Right lung (tissue), 5 donors: ENCODE measurements around the gene ORMDL2. TPM values are rescaled to one million over a fixed set of nuclear protein-coding genes. Genes with fewer than 3 reads are reported as not detected.
"Not testable (repeated sequence)": the region's sequence is repeated elsewhere in the genome, so short reads cannot be mapped to it uniquely, and the experiment has no call there.

Experiments used
- DNase-seq, 2 donors: peaks; one replicate each; pipeline ENCODE4 v3.0.0-alpha.2; 2013
- polyA plus RNA-seq, 5 donors: library from polyadenylated mRNA; unstranded; fragments of 120-200 nt; gene quantifications; one replicate each; pipeline versions ENCODE4 v1.2.1 to v1.2.3, GENCODE V29; 2013; ENCODE audit warnings: inconsistent platforms in 1 of 5, low replicate concordance in 1 of 5; ENCODE audit not compliant: insufficient read length in 5 of 5, insufficient read depth in 1 of 5

ORMDL2 gene
- polyA plus RNA-seq, 5 donors: 20.3 to 26.3 (median 24.4) TPM

GRCh38 chr12:55850401-55850800 lies 32.6 kb downstream of the ORMDL2 start:
- no peak for DNase-seq

GRCh38 chr12:55850893-55851292 lies 33.1 kb downstream of the ORMDL2 start:
- DNase-seq: no peak

DNA sequence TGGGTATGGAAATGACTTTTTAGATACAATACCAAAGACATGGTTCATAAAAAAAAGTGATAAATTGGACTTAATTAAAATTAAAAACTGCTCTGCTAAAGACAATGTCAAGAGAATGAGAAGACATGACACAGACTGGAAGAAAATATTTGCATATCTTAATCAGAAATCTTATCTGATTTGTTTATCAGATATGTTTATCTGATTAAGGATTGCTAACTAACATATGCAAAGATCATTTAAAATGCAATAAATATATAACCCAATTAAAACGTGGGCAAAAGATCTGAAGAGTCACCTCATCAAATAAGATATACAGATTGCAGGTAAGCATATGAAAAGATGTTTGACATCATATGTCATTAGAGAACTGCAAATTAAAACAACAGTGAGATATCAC lies 34.9 kb downstream of the ORMDL2 start:
- DNase-seq: no peak

DNA sequence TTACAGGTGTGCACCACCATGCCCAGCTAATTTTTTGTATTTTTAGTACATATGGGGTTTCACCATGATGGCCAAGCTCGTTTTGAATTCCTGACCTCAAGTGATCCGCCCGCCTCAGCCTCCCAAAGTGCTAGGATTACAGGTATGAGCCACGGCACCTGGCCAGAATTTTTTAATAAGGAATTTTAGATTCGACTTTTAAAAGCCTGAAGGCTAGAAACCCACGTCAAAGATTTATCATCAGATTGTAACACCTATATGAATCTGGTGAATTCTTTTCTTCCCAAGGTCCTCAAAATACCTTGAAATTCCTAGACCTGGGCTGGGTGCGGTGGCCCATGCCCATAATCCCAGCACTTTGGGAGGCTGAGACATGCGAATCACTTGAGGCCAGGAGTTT lies 43.6 kb downstream of the ORMDL2 start:
- no peak for DNase-seq

GRCh38 chr12:55861871-55862270 lies 44.0 kb downstream of the ORMDL2 start:
- DNase-seq: no peak

GRCh38 chr12:55862286-55862685 lies 44.4 kb downstream of the ORMDL2 start:
- no peak for DNase-seq

DNA sequence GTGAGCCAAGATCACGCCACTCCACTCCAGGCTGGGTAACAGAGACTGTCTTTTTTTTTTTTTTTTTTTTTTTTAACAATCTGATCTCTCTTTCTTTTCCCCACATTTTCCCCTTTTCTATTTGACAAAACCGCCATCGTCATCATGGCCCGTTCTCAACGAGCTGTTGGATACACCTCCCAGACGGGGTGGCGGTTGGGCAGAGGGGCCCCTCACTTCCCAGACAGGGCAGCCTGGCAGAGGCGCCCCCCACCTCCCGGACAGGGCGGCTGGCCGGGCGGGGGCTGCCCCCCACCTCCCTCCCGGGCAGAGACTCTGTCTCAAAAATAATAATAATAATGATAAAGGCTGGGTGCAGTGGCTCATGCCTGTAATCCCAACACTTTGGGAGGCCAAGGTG lies 45.1 kb downstream of the ORMDL2 start:
- DNase-seq: not testable (repeated sequence)

DNA sequence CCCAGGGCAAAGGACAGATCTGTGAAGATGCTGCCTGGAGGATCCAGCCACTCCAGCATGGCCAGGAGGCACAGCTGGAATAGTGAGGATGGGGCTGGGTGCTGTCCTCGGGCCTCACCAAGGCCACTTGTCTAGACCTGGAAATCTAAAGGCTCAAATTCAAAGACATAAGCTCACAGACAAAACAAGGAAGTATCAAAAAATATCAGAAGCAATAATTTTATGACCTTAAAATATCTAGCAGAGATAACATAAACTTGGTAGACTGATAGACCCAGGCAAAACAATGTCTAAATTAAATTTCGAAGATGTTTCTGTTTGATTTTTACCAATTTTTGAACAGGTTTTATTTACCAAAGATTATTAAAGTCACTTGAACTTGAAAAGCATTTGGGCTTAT lies 47.5 kb downstream of the ORMDL2 start:
- DNase-seq: no peak

DNA sequence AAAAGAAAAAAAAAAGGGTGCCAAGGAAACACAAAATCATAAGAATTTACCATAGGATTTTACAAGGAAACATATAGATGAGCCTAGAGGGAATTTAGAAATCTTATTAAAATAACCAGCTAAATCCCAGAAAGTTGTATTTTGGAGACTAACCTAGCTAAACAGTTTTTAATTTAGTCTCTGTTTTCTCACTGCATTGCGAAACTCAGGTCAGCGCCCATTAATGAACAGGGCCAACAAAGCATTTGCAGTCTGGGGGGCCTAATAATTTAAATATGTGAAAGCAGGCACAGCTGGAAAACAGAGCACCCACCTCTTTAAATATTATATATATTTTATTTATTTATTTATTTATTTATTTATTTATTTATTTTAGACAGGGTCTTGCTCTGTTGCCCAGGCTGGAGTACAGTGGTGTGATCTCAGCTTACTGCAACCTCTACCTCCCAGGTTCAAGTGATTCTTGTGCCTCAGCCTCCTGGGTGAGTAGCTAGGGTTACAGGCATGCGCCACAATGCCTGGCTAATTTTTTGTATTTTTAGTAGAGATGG lies 48.7 kb downstream of the ORMDL2 start:
- not testable (repeated sequence) for DNase-seq

Other genes starting within 250 kb of the ORMDL2 start
- gene OR2AP1, start 245.6 kb upstream of the ORMDL2 start, polyA plus RNA-seq: not detected
- not detected for gene OR10P1, start 181.1 kb upstream of the ORMDL2 start, polyA plus RNA-seq
- 10 to 100 TPM; 11.4 to 33.9 (median 27.2) TPM for gene ITGA7, start 110.1 kb upstream of the ORMDL2 start, polyA plus RNA-seq
- 10 to 100 TPM; 73.1 to 89.0 (median 80.2) TPM for gene BLOC1S1, start 102.0 kb upstream of the ORMDL2 start, polyA plus RNA-seq
- gene RDH5, start 97.6 kb upstream of the ORMDL2 start, polyA plus RNA-seq: 10 to 100 TPM in 3 of 5 donors, 1 to 10 TPM in 2; 8.7 to 15.0 (median 10.6) TPM
- gene CD63, start 89.0 kb upstream of the ORMDL2 start, polyA plus RNA-seq: 100 to 1,000 TPM; 547 to 835 (median 722) TPM
- gene GDF11, start 74.9 kb upstream of the ORMDL2 start, polyA plus RNA-seq: 10 to 100 TPM; 14.0 to 19.8 (median 17.4) TPM
- gene SARNP, start 317 bp upstream of the ORMDL2 start, polyA plus RNA-seq: 100 to 1,000 TPM; 110 to 148 (median 115) TPM
- gene DNAJC14, start 11.5 kb downstream of the ORMDL2 start, polyA plus RNA-seq: 10 to 100 TPM; 31.8 to 40.9 (median 36.1) TPM
- 10 to 100 TPM in 4 of 5 donors, 1 to 10 TPM in 1; 9.3 to 12.1 (median 10.7) TPM for gene MMP19, start 24.9 kb downstream of the ORMDL2 start, polyA plus RNA-seq
- gene PYM1, start 109.9 kb downstream of the ORMDL2 start, polyA plus RNA-seq: 10 to 100 TPM; 30.1 to 39.5 (median 32.3) TPM
- gene DGKA, start 113.1 kb downstream of the ORMDL2 start, polyA plus RNA-seq: 10 to 100 TPM; 27.7 to 44.8 (median 39.6) TPM
- gene PMEL, start 148.0 kb downstream of the ORMDL2 start, polyA plus RNA-seq: 1 to 10 TPM; 2.0 to 2.7 (median 2.4) TPM
- gene CDK2, start 148.8 kb downstream of the ORMDL2 start, polyA plus RNA-seq: 10 to 100 TPM; 73.1 to 86.5 (median 78.1) TPM
- gene RAB5B, start 156.0 kb downstream of the ORMDL2 start, polyA plus RNA-seq: 100 to 1,000 TPM; 131 to 157 (median 146) TPM
- gene SUOX, start 179.2 kb downstream of the ORMDL2 start, polyA plus RNA-seq: 10 to 100 TPM; 36.7 to 43.4 (median 42.8) TPM
- 10 to 100 TPM; 19.7 to 26.1 (median 23.1) TPM for gene IKZF4, start 203.0 kb downstream of the ORMDL2 start, polyA plus RNA-seq
- gene RPS26, start 223.9 kb downstream of the ORMDL2 start, polyA plus RNA-seq: 100 to 1,000 TPM; 102 to 691 (median 130) TPM